ENCODE data around the gene SAMM50.

The SAMM50 gene

DNA sequence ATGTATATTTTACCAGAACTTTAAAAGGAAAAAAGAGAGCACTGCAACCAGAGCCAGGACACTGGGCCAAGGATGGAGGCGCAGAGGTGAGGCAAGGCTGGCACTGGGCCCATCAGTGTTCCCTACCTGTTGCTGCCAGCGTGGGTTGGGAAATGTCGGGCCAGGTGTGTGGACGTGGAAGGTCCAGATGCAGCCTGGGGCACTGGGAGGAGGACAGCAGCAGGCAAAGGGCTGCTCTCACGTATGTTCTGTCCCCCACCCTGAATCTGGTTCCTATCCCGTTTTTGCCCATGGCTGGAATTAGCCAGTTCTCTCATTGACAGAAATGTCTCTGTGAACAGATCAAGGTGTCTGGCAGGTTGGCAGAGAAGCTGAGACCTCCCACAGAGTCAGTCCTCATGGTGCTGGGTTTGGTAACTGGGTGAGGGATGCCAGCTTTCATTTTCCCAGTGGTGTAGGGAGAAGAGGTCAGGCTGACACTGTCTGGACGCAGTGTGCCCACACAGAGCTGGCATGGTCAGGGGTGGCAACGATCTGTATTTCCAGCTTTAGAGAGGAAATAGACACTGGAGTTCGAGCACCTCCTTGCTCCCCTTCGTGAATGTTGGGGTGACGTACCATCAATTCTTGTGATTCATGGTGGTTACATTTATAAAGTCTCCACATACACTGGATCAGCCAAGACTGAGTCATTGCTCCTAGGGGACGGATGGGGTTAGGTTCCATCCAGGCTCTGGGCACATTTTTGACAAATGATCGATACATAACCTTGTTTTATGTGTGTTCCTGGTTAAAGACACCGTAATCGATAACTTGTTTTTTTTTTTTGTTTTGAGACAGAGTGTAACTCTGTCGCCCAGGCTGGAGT is 35.9 kb upstream of the SAMM50 start:
- H3K4me3 ChIP-seq (ENCODE audit: low read depth, low read length): no peak overlapping the region
- TF ChIP-seq, protein P1, sequence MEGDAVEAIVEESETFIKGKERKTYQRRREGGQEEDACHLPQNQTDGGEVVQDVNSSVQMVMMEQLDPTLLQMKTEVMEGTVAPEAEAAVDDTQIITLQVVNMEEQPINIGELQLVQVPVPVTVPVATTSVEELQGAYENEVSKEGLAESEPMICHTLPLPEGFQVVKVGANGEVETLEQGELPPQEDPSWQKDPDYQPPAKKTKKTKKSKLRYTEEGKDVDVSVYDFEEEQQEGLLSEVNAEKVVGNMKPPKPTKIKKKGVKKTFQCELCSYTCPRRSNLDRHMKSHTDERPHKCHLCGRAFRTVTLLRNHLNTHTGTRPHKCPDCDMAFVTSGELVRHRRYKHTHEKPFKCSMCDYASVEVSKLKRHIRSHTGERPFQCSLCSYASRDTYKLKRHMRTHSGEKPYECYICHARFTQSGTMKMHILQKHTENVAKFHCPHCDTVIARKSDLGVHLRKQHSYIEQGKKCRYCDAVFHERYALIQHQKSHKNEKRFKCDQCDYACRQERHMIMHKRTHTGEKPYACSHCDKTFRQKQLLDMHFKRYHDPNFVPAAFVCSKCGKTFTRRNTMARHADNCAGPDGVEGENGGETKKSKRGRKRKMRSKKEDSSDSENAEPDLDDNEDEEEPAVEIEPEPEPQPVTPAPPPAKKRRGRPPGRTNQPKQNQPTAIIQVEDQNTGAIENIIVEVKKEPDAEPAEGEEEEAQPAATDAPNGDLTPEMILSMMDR (IDR thresholded peaks at IDR 0.05; ENCODE audit: low read depth, low read length): no peak

DNA sequence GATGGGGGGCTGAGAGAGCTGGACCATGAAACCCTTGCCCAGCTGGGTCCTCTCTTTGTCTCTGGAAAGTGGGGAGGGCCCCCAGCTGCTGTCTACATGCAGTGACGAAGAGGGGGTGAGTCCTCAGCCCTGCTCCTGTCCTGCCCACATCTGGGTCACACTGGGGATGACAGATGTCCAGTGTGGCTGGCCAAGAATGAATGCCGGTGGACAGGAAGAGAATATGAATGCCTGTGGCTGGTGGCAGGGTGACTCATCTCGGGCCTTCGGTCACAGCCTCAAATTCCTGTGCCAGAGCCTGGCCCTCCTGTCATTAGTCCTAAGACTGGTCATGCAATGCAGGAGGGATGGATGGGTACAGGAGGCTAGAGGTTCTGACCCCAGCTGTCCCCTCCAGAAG is 33.9 kb upstream of the SAMM50 start:
- TF ChIP-seq, protein P1 (IDR thresholded peaks at IDR 0.05; ENCODE audit: low read depth, low read length): no peak
- no peak overlapping the region for H3K4me3 ChIP-seq (ENCODE audit: low read depth, low read length)

DNA sequence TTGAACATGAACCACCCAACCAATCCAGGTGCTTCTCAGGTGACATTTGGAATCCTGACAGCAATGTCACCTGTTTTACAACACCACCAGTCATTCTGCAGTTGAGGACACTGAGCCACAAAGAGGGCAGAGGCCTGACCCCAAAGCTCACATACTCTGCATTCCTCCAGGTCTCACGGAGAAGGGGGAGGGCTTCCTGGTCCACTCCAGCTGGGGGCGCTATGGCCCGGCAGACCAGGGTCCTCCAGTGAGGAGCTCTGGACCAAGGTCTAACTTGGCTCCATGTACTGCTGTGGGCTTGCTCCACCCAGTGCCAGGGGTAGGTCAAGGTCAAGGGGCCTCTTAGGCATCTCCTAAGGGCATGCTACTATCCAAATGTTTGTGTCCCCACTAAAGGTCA is 33.1 kb upstream of the SAMM50 start:
- H3K4me3 ChIP-seq (ENCODE audit: low read depth, low read length): no peak overlapping the region

DNA sequence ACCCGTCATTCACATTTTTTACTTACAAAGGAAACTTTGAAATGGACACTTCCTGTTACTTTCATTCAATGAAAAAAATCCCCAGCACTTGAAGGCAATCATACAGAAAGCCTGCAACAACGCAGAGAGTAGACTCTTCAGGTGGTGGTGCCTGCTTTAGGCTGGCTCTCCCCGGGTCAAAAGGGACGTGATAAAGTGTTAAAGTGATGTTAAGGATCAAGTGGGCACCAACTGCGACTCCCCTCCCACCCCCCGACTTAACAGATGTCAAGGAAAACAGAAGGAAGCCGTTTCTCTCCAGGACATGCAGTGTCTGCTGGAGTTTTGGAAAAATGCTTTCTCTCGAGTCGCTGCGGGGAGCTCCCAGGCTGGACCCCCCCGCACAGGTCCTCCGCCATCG is 32.1 kb upstream of the SAMM50 start:
- H3K4me3 ChIP-seq (ENCODE audit: low read depth, low read length): peak overlapping the region; percentile 46
- TF ChIP-seq, protein P1 (IDR thresholded peaks at IDR 0.05; ENCODE audit: low read depth, low read length): no peak

More for the DNA sequence above, 33.1 kb upstream of the SAMM50 start:
- TF ChIP-seq, protein P1 (IDR thresholded peaks at IDR 0.05; ENCODE audit: low read depth, low read length): no peak

DNA sequence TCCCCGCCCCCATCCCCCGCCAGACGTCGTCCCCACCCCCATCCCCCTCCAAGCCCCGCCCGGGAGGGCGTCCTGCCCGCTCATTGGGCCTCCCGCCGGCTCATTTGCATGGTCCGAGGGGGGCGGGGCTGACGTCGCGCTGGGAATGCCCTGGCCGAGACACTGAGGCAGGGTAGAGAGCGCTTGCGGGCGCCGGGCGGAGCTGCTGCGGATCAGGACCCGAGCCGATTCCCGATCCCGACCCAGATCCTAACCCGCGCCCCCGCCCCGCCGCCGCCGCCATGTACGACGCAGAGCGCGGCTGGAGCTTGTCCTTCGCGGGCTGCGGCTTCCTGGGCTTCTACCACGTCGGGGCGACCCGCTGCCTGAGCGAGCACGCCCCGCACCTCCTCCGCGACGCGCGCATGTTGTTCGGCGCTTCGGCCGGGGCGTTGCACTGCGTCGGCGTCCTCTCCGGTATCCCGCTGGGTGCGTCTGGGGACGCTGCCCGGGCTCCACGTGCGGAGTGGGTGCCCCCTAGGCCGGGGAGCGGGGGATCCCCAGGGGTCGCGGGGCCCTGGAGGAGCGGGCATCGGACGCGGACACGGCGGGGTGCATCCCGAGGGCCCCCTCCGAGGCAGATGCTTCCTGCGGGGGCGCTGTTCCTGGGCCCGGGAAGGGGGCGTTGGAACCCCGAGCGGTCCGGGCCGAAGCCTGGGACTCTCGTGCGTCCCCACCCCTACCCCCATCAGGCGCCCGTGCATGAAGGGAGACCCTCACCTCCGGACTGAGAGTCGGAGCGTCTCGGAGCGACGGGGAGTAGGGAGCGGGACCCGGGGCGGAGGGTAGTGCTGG is 31.4 kb upstream of the SAMM50 start, which contains the start of gene PNPLA3:
PNPLA3 (plus strand) TSS at position 175 of the 834 bp plus-strand sequence; CDS start at position 282, 107 bp downstream.
- TF ChIP-seq, protein P1 (IDR thresholded peaks at IDR 0.05; ENCODE audit: low read depth, low read length): 0 out of 2 replicates have a peak, but pooled peaks have one; percentile 4
- H3K4me3 ChIP-seq (ENCODE audit: low read depth, low read length): peak within 1 kb of the TSS; percentile 65

DNA sequence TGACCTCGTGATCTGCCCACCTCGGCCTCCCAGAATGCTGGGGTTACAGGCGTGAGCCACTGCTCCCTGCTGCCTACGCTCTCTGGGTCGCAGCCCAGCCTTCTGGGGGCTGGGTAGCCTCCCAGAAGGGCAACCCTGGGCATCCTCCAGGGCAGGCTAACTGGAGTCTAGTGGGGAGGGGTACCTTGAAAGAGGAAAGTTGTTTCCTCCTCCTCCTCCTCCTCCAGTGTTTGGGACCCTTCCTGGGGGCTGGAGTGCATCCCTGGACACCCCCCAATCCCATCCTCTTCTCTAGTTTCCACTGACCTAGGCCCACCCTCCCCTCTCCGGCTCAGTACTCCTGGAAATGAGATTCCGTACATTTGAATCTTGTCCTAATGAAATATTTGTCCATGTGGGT is 30.4 kb upstream of the SAMM50 start:
- TF ChIP-seq, protein P1 (IDR thresholded peaks at IDR 0.05; ENCODE audit: low read depth, low read length): no peak
- no peak overlapping the region for H3K4me3 ChIP-seq (ENCODE audit: low read depth, low read length)

All from WI38 (cell line).